Cardiac muscle cell (in vitro differentiated cells and primary cell): ENCODE results near the gene ACOT7. TPM values are rescaled to one million over a fixed set of nuclear protein-coding genes. Genes with fewer than 3 reads are reported as not detected.
A peak's percentile ranks its signal among the peaks of the same experiment; 100 is the strongest.

Source experiments
- DNase-seq, 2 donors: peaks; one replicate each; pipeline versions ENCODE4 v3.0.0 to v3.0.0-alpha.2; 2010 to 2017; ENCODE audit warnings: low read depth in 1 of 2, low spot score in 1 of 2
- H3K27ac ChIP-seq: fragments of 200-600 bp; sonication (generic); 2 replicates; pipeline ENCODE4 v1.5.1; 2016
- H3K27me3 ChIP-seq: fragments of 200-600 bp; sonication (generic); 2 replicates; pipeline ENCODE4 v1.6.0; 2016; ENCODE audit warnings: control low read depth
- H3K36me3 ChIP-seq: fragments of 200-600 bp; sonication (generic); 2 replicates; pipeline ENCODE4 v1.5.1; 2016; ENCODE audit warnings: control low read depth
- H3K4me1 ChIP-seq: fragments of 200-600 bp; sonication (generic); 2 replicates; pipeline ENCODE4 v1.8.1; 2017; ENCODE audit warnings: low read depth, mild to moderate bottlenecking, mixed run types
- H3K4me3 ChIP-seq: fragments of 200-600 bp; sonication (generic); 2 replicates; pipeline ENCODE4 v1.5.1; 2016; ENCODE audit warnings: mild to moderate bottlenecking
- H3K9me3 ChIP-seq: fragments of 200-600 bp; sonication (generic); 2 replicates; pipeline ENCODE4 v1.5.1; 2017; ENCODE audit warnings: low read depth, mild to moderate bottlenecking, control low read depth
- polyA plus RNA-seq: library from polyadenylated mRNA; unstranded; fragments of >200 nt; fragmentation: Nextera tagmentation; extraction: Ambion mirVana; gene quantifications from 2 replicates; pipeline ENCODE4 v1.2.1, GENCODE V29; 2016
- total RNA-seq: library from RNA; depleted of rRNA; stranded (reverse); fragments of >200 nt; gene quantifications from 2 replicates; pipeline ENCODE4 v1.2.3, GENCODE V29; 2016
- TF ChIP-seq, protein P1 (sequence below): IDR thresholded peaks from 2 replicates; pipeline ENCODE4 v1.5.1; 2012; ENCODE audit warnings: low read depth, mild to moderate bottlenecking, low read length

Gene ACOT7
- total and polyA plus RNA-seq, 2 experiments from 2014 or later: 11.8 to 51.2 TPM

DNA sequence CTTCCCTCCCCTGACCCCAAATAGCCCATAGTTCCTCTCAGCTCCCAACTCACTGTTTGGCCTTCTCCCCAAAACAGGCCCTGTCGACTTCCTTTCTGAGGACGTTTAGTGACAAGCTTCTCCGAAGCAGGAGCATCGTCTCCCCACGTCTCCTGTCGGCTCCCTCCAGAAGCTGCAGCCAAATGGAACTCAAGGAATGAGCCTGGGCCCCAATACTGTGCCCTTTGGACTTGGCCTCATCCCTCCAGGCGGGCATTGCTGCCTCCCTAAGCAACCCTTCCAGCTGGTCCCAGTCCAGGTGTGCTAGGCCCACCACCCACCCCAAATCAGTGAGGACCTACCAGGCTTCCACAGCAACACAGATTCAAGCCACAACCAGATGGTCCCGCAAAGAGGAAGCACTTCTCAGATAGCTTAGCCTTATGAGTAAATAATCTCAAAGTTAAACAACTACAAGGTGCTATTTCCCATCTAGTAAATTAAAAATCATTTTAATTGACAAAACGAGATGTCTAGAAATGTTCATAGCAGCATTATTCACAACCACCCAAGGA, 33.0 kb downstream of the ACOT7 start:
- no peak overlapping the region for H3K4me3 ChIP-seq
- H3K36me3 ChIP-seq: no peaks in the 10 kb centered on the region
- H3K27me3 ChIP-seq: no peaks in the 10 kb centered on the region
- H3K27ac ChIP-seq: no peak overlapping the region
- H3K9me3 ChIP-seq: no peaks in the 10 kb centered on the region
- DNase-seq: no peak
- TF ChIP-seq, protein P1, sequence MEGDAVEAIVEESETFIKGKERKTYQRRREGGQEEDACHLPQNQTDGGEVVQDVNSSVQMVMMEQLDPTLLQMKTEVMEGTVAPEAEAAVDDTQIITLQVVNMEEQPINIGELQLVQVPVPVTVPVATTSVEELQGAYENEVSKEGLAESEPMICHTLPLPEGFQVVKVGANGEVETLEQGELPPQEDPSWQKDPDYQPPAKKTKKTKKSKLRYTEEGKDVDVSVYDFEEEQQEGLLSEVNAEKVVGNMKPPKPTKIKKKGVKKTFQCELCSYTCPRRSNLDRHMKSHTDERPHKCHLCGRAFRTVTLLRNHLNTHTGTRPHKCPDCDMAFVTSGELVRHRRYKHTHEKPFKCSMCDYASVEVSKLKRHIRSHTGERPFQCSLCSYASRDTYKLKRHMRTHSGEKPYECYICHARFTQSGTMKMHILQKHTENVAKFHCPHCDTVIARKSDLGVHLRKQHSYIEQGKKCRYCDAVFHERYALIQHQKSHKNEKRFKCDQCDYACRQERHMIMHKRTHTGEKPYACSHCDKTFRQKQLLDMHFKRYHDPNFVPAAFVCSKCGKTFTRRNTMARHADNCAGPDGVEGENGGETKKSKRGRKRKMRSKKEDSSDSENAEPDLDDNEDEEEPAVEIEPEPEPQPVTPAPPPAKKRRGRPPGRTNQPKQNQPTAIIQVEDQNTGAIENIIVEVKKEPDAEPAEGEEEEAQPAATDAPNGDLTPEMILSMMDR: no peak
- peaks cover 16% of the 10 kb centered on the region for H3K4me1 ChIP-seq

DNA sequence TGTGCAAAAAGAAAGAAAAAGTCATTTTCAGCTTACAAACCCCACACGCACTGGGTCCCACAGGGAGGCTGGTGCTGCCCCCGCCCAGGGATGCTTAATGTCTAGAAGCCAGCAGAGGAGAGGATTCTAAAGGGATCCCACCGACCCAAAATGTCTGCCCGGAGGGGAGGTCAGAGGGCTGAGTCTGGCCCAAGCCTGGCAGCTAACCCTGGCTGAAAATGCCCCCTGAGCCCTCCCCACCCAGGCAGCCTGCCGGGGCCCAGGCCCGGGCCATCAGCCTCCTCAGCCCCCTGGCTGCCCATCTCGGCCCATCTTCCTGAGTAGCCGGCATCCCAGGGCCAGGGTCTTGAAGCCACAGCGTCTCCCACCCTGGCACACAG, 33.5 kb downstream of the ACOT7 start:
- Histone ChIP-seq H3K4me3 (no peak overlapping the region), H3K9me3 (no peaks in the 10 kb centered on the region), H3K4me1 (peaks cover 16% of the 10 kb centered on the region), H3K36me3 (no peaks in the 10 kb centered on the region), H3K27me3 (no peaks in the 10 kb centered on the region), H3K27ac (peak overlapping the region; percentile 81)
- no peak for DNase-seq
- TF ChIP-seq, protein P1: no peak

DNA sequence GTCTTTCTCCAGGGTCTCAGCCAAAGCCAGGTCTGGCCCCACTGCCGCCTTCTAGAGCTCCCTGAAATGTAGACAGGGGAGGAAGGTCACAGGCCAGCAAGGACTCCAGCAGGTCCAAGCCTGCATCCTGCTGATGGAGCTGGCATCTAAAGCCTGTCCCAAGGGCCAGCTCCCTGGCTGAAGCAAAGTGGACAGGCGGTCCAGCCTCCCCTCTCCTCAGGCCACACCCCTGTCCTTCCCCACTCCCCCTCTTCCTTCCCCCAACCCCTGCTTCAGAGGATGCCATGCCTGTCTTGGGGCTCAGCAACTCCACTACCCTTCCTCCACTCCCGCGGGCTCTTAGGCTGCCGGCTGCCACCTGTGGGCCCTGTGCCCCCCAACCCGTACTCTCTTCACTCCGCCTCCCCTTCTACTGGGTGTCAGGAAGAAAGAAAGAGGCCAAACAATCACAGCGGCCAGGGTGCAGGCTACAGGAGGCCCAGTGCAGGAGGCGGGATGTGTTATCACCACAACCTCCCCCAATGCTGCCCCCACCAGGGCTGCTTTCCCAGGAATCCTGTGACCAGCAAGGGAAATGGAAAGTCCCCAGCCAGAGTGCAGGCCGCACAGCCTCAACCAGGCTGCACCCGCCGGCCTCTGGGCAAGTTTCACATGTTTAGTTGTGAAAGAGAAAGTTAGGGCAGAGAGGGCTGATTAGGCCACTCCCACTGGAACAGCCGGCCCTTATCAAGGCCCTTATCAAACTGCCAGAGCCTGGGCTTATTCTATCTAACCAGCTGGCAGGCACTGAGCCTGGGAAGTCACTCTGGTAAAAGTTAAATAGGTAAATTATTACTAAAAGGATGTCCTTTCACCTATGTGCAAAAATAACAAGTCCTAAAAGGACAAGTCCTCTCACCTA, 34.1 kb downstream of the ACOT7 start:
- Histone ChIP-seq H3K4me1 (peaks cover 16% of the 10 kb centered on the region), H3K4me3 (no peak overlapping the region), H3K27ac (peak overlapping the region; percentile 81), H3K36me3 (no peaks in the 10 kb centered on the region), H3K9me3 (no peaks in the 10 kb centered on the region), H3K27me3 (no peaks in the 10 kb centered on the region)
- peak; percentile 56 to 87 for DNase-seq
- TF ChIP-seq, protein P1: no peak

DNA sequence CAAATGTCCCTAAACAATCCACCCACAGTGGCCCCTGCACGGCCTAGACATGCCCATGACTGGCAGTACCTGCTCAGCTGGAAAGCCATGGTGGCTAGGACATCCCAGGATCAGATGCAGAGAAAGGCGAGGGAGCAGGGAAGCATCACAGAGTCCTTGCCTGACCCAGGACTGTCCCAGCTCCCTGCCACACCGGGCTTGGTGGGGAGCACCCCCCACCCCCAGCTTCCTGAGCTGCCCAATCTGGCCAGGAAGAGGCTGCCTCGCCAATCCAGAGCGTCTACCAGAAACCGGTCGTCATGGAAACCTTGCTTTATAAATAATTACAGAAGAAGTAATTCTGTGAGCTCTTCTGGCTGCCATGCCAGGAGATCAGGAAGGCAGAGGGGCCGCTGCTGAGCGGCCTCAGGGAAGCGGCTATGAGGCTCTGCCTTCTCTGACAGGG, 34.8 kb downstream of the ACOT7 start:
- Histone ChIP-seq H3K27ac (peak overlapping the region; percentile 81), H3K4me1 (peaks cover 16% of the 10 kb centered on the region), H3K36me3 (no peaks in the 10 kb centered on the region), H3K4me3 (no peak overlapping the region), H3K27me3 (no peaks in the 10 kb centered on the region), H3K9me3 (no peaks in the 10 kb centered on the region)
- TF ChIP-seq, protein P1: no peak
- peak in 1 of 2 donors; percentile 80 for DNase-seq

DNA sequence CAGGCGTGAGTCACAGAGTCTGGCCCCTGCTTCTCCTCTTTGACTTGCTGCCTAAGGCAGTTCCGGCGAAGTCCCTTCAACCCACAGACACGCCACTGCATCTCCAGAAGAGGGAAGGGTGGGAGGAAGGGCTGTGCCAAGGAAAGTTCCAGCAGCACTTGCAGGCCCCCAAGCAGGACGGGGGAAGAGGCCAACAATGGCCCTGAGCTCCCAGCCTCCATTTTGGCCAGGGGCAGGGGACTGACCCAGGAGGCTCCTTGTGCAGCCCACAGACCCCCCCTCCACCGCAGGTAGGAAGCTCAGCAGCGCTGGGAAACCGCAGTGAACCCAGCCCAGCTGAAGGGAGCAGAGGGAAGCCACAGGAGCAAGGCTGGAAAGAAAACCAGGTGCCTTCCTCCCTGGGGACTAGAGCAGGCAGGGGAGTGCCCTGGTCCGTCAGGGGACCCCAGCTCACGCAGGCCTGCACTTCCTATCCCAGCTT, 35.4 kb downstream of the ACOT7 start:
- peak in 1 of 2 donors; percentile 58 for DNase-seq
- H3K9me3 ChIP-seq: no peaks in the 10 kb centered on the region
- no peak overlapping the region for H3K4me3 ChIP-seq
- TF ChIP-seq, protein P1: no peak
- H3K4me1 ChIP-seq: peaks cover 16% of the 10 kb centered on the region
- H3K27ac ChIP-seq: peak overlapping the region; percentile 81
- H3K36me3 ChIP-seq: no peaks in the 10 kb centered on the region
- no peaks in the 10 kb centered on the region for H3K27me3 ChIP-seq
